SJCRH30 (cell line): ENCODE measurements around the gene FAM156A. TPM values are rescaled to one million over a fixed set of nuclear protein-coding genes. Genes with fewer than 3 reads are reported as not detected.
A peak's percentile ranks its signal among the peaks of the same experiment; 100 is the strongest.
"Not testable (repeated sequence)": the region's sequence is repeated elsewhere in the genome, so short reads cannot be mapped to it uniquely, and the experiment has no call there.

Source experiments
- DNase-seq, 2 experiments: peaks; one replicate each; pipeline ENCODE4 v3.0.0-alpha.2; 2015 to 2020
- H3K27ac ChIP-seq: fragments of 250-450 bp; sonication (Bioruptor Pico); 2 replicates; pipeline ENCODE4 v1.5.1; 2020; ENCODE audit warnings: mild to moderate bottlenecking, moderate library complexity
- H3K27me3 ChIP-seq: fragments of 250-450 bp; sonication (Bioruptor Pico); 2 replicates; pipeline ENCODE4 v1.5.1; 2020; ENCODE audit warnings: mild to moderate bottlenecking, moderate library complexity
- H3K36me3 ChIP-seq: fragments of 250-450 bp; sonication (Bioruptor Pico); 2 replicates; pipeline ENCODE4 v1.5.1; 2020; ENCODE audit warnings: mild to moderate bottlenecking, moderate library complexity
- H3K4me1 ChIP-seq: fragments of 250-450 bp; sonication (Bioruptor Pico); 2 replicates; pipeline ENCODE4 v1.5.1; 2020; ENCODE audit warnings: mild to moderate bottlenecking, moderate library complexity
- H3K4me3 ChIP-seq: fragments of 250-450 bp; sonication (Bioruptor Pico); 2 replicates; pipeline ENCODE4 v1.5.1; 2020; ENCODE audit warnings: mild to moderate bottlenecking, moderate library complexity
- H3K9me3 ChIP-seq: fragments of 250-450 bp; sonication (Bioruptor Pico); replicated peaks from 2 replicates; pipeline ENCODE4 v1.5.1; 2020; ENCODE audit warnings: mild to moderate bottlenecking, moderate library complexity
- total RNA-seq: library from RNA; depleted of rRNA; stranded (reverse); fragments of >200 nt; shearing (Covaris generic); gene quantifications from 2 replicates; pipeline ENCODE4 v1.2.3, GENCODE V29; 2014

Gene FAM156A
- total RNA-seq, 1 experiment from 2014 or later, result 8.7 TPM

GRCh38 chrX:52979993-52980392 lies 21.7 kb upstream of the FAM156A start:
- no peaks in the 10 kb centered on the region for H3K9me3 ChIP-seq
- H3K4me1 ChIP-seq, result no peaks in the 10 kb centered on the region
- no peaks in the 10 kb centered on the region for H3K27me3 ChIP-seq
- H3K27ac ChIP-seq, result no peak overlapping the region
- no peak overlapping the region for H3K4me3 ChIP-seq
- DNase-seq, result no peak
- H3K36me3 ChIP-seq, result no peaks in the 10 kb centered on the region

- Histone ChIP-seq H3K4me1 (no peaks in the 10 kb centered on the region), H3K27ac (no peak overlapping the region), H3K9me3 (no peaks in the 10 kb centered on the region), H3K4me3 (no peak overlapping the region), H3K36me3 (no peaks in the 10 kb centered on the region), H3K27me3 (no peaks in the 10 kb centered on the region)
- no peak for DNase-seq
Measured at GRCh38 chrX:52979568-52979967, 21.2 kb upstream of the FAM156A start.

GRCh38 chrX:52977953-52978352 lies 19.6 kb upstream of the FAM156A start:
- Histone ChIP-seq H3K9me3 (no peaks in the 10 kb centered on the region), H3K27ac (no peak overlapping the region), H3K36me3 (no peaks in the 10 kb centered on the region), H3K4me3 (no peak overlapping the region), H3K4me1 (no peaks in the 10 kb centered on the region), H3K27me3 (no peaks in the 10 kb centered on the region)
- DNase-seq, result no peak

GRCh38 chrX:52975576-52975975 lies 17.3 kb upstream of the FAM156A start:
- DNase-seq, H3K27me3 ChIP-seq, H3K9me3 ChIP-seq, H3K36me3 ChIP-seq, H3K4me3 ChIP-seq, H3K27ac ChIP-seq, H3K4me1 ChIP-seq: not testable (repeated sequence)

- not testable (repeated sequence) for H3K4me1 ChIP-seq, H3K27me3 ChIP-seq, H3K36me3 ChIP-seq, H3K27ac ChIP-seq, H3K4me3 ChIP-seq, H3K9me3 ChIP-seq, DNase-seq
Measured at GRCh38 chrX:52974336-52974992, 16.1 kb upstream of the FAM156A start.

GRCh38 chrX:52967922-52968321 lies 9.6 kb upstream of the FAM156A start:
- H3K4me3 ChIP-seq, H3K27me3 ChIP-seq, H3K4me1 ChIP-seq, H3K9me3 ChIP-seq, H3K36me3 ChIP-seq, H3K27ac ChIP-seq, DNase-seq: not testable (repeated sequence)

- H3K4me3 ChIP-seq, H3K27ac ChIP-seq, H3K36me3 ChIP-seq, H3K9me3 ChIP-seq, DNase-seq, H3K4me1 ChIP-seq, H3K27me3 ChIP-seq: not testable (repeated sequence)
Measured at GRCh38 chrX:52966993-52967738, 8.8 kb upstream of the FAM156A start.

- H3K9me3 ChIP-seq, H3K36me3 ChIP-seq, H3K4me1 ChIP-seq, H3K4me3 ChIP-seq, DNase-seq, H3K27ac ChIP-seq, H3K27me3 ChIP-seq: not testable (repeated sequence)
Measured at GRCh38 chrX:52958961-52959360, 643 bp upstream of the FAM156A start.

GRCh38 chrX:52949884-52950283 lies 8.4 kb downstream of the FAM156A start:
- not testable (repeated sequence) for H3K9me3 ChIP-seq, H3K36me3 ChIP-seq, H3K27ac ChIP-seq, DNase-seq, H3K27me3 ChIP-seq, H3K4me3 ChIP-seq, H3K4me1 ChIP-seq

- H3K27me3 ChIP-seq, result not testable (repeated sequence)
Measured at GRCh38 chrX:52949325-52949724, 9.0 kb downstream of the FAM156A start.

GRCh38 chrX:52948265-52948664 lies 10.1 kb downstream of the FAM156A start:
- H3K4me3 ChIP-seq, DNase-seq, H3K27ac ChIP-seq, H3K36me3 ChIP-seq, H3K4me1 ChIP-seq, H3K27me3 ChIP-seq, H3K9me3 ChIP-seq: not testable (repeated sequence)

More at GRCh38 chrX:52949325-52949724, 9.0 kb downstream of the FAM156A start:
- not testable (repeated sequence) for H3K9me3 ChIP-seq, DNase-seq, H3K27ac ChIP-seq, H3K36me3 ChIP-seq, H3K4me1 ChIP-seq, H3K4me3 ChIP-seq

- H3K36me3 ChIP-seq, H3K4me1 ChIP-seq, H3K9me3 ChIP-seq, H3K4me3 ChIP-seq, H3K27me3 ChIP-seq, H3K27ac ChIP-seq, DNase-seq: not testable (repeated sequence)
Measured at GRCh38 chrX:52947501-52947900, 10.8 kb downstream of the FAM156A start.

GRCh38 chrX:52945838-52946494 lies 12.4 kb downstream of the FAM156A start:
- not testable (repeated sequence) for H3K4me3 ChIP-seq, H3K4me1 ChIP-seq, H3K27ac ChIP-seq, H3K36me3 ChIP-seq, H3K9me3 ChIP-seq, DNase-seq, H3K27me3 ChIP-seq

- DNase-seq, H3K27ac ChIP-seq, H3K4me3 ChIP-seq, H3K36me3 ChIP-seq, H3K27me3 ChIP-seq, H3K9me3 ChIP-seq, H3K4me1 ChIP-seq: not testable (repeated sequence)
Measured at GRCh38 chrX:52941728-52942127, 16.6 kb downstream of the FAM156A start.

GRCh38 chrX:52940704-52941103 lies 17.6 kb downstream of the FAM156A start:
- not testable (repeated sequence) for DNase-seq, H3K4me3 ChIP-seq, H3K4me1 ChIP-seq, H3K27me3 ChIP-seq, H3K27ac ChIP-seq, H3K9me3 ChIP-seq, H3K36me3 ChIP-seq

GRCh38 chrX:52935470-52935784 lies 22.9 kb downstream of the FAM156A start:
- H3K4me1 ChIP-seq, DNase-seq, H3K9me3 ChIP-seq, H3K36me3 ChIP-seq, H3K27me3 ChIP-seq: not testable (repeated sequence)
- Histone ChIP-seq H3K27ac (peak overlapping the region; percentile 89), H3K4me3 (peak overlapping the region; percentile 80)
